Gastrocnemius medialis (tissue), 4 donors: Measurements from ENCODE around the gene LYST.
"Not testable (repeated sequence)": the region's sequence is repeated elsewhere in the genome, so short reads cannot be mapped to it uniquely, and the experiment has no call there.

ENCODE experiments used
- CTCF ChIP-seq, 5 experiments: fragments of 450-650 bp in 3 of 5; fragments of 200-600 bp in 2 of 5; sonication (generic) in 2 of 5; IDR thresholded peaks in 4 of 5; conservative IDR thresholded peaks in 1 of 5; 1 replicate in 4 of 5; 2 replicates in 1 of 5; pipeline ENCODE4 v1.5.1; 2016 to 2019; ENCODE audit warnings: antibody characterized with exemption in 5 of 5, mild to moderate bottlenecking in 3 of 5, moderate library complexity in 3 of 5
- POLR2A ChIP-seq, 2 donors: fragments of 450-650 bp; IDR thresholded peaks; one replicate each; pipeline ENCODE4 v1.6.1; 2017; ENCODE audit warnings: antibody characterized with exemption in 2 of 2, mild to moderate bottlenecking in 2 of 2, moderate library complexity in 2 of 2

DNA sequence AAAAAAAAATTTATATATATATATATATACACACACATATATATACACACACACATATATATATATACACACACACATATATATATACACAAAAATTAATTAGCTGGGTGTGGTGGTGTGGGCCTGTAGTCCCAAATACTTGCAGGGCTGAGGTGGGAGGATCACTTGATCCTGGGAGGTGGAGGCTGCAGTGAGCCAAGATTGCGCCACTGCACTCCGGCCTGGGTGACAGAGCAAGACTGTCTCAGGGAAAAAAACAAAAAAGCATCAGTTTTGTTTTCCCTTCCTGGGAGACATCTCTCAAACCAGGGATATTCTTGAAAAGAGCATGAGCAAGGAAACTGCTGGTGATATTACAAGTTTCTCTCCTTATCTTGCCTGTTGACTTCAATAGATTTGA is 247.6 kb downstream of the LYST start:
- not testable (repeated sequence) for TF ChIP-seq CTCF (IDR thresholded peaks at IDR 0.05 in 4 of 5, conservative IDR thresholded peaks at IDR 0.05 in 1 of 5); POLR2A (IDR thresholded peaks at IDR 0.05)
